HepG2 (cell line): ENCODE results near the gene ZNF264. TPM values are rescaled to one million over a fixed set of nuclear protein-coding genes. Genes with fewer than 3 reads are reported as not detected.

ENCODE experiments used
- ARNTL ChIP-seq: sonication (generic); formaldehyde crosslinking; IDR thresholded peaks from 2 replicates; pipeline ENCODE4 v1.4.0; 2020; ENCODE audit warnings: mild to moderate bottlenecking, missing genetic modification reagents
- CHD4 ChIP-seq: fragments of 200-600 bp; sonication (generic); IDR thresholded peaks from 2 replicates; pipeline ENCODE4 v1.7.0; 2017; ENCODE audit warnings: mild to moderate bottlenecking, low read length, borderline replicate concordance
- FOXO1 ChIP-seq: sonication (generic); formaldehyde crosslinking; IDR thresholded peaks from 2 replicates; pipeline ENCODE4 v1.4.0; 2020; ENCODE audit warnings: missing genetic modification reagents
- GATA4 ChIP-seq: sonication (generic); IDR thresholded peaks from 2 replicates; pipeline ENCODE4 v1.6.1; 2016; ENCODE audit warnings: antibody characterized with exemption, low read depth, borderline replicate concordance
- GTF2F1 ChIP-seq: fragments of 150-350 bp; IDR thresholded peaks from 2 replicates; pipeline ENCODE4 v1.6.1; 2014; ENCODE audit warnings: low read length
- HMGA1 ChIP-seq: sonication (generic); formaldehyde crosslinking; conservative IDR thresholded peaks from 2 replicates; pipeline ENCODE4 v1.4.0; 2020; ENCODE audit warnings: missing genetic modification reagents
- HMGXB3 ChIP-seq: sonication (generic); formaldehyde crosslinking; IDR thresholded peaks from 2 replicates; pipeline ENCODE4 v1.4.0; 2020; ENCODE audit warnings: missing genetic modification reagents, borderline replicate concordance
- HNRNPH1 ChIP-seq: fragments of 200-400 bp; formaldehyde crosslinking; optimal IDR thresholded peaks from 2 replicates; pipeline ENCODE3; 2017; ENCODE audit warnings: mild to moderate bottlenecking, low read depth, low read length
- HNRNPK ChIP-seq: fragments of 200-400 bp; formaldehyde crosslinking; IDR thresholded peaks from 2 replicates; pipeline ENCODE4 v1.6.1; 2018; ENCODE audit warnings: low read length, low read depth, moderate library complexity, mild to moderate bottlenecking; ENCODE audit not compliant: poor library complexity, severe bottlenecking
- HOXA5 ChIP-seq: sonication (generic); formaldehyde crosslinking; IDR thresholded peaks from 2 replicates; pipeline ENCODE4 v1.4.0; 2020; ENCODE audit warnings: missing genetic modification reagents
- MIER2 ChIP-seq: IDR thresholded peaks from 2 replicates; pipeline ENCODE4 v1.6.1; 2016; ENCODE audit warnings: missing biosample characterization, missing genetic modification reagents
- ONECUT2 ChIP-seq: sonication (generic); formaldehyde crosslinking; IDR thresholded peaks from 2 replicates; pipeline ENCODE4 v1.4.0; 2020; ENCODE audit warnings: missing genetic modification reagents
- POGZ ChIP-seq: sonication (generic); formaldehyde crosslinking; IDR thresholded peaks from 2 replicates; pipeline ENCODE4 v1.4.0; 2020; ENCODE audit warnings: mild to moderate bottlenecking, missing genetic modification reagents
- SIX4 ChIP-seq: sonication (generic); formaldehyde crosslinking; IDR thresholded peaks from 2 replicates; pipeline ENCODE4 v1.4.0; 2020; ENCODE audit warnings: missing genetic modification reagents
- SRSF4 ChIP-seq: fragments of 200-400 bp; formaldehyde crosslinking; IDR thresholded peaks from one replicate; pipeline ENCODE4 v1.6.1; 2018; ENCODE audit warnings: mild to moderate bottlenecking, low read depth, low read length, moderate library complexity; ENCODE audit not compliant: poor library complexity, severe bottlenecking
- SRY ChIP-seq: sonication (generic); formaldehyde crosslinking; IDR thresholded peaks from 2 replicates; pipeline ENCODE4 v1.8.0; 2022; ENCODE audit warnings: mild to moderate bottlenecking, missing genetic modification reagents
- YEATS2 ChIP-seq: sonication (generic); formaldehyde crosslinking; IDR thresholded peaks from 2 replicates; pipeline ENCODE4 v1.4.0; 2020; ENCODE audit warnings: missing genetic modification reagents, borderline replicate concordance
- ZNF354B ChIP-seq: sonication (generic); formaldehyde crosslinking; IDR thresholded peaks from 2 replicates; pipeline ENCODE4 v1.8.0; 2022; ENCODE audit warnings: mild to moderate bottlenecking, missing genetic modification reagents
- ZNF446 ChIP-seq: sonication (generic); formaldehyde crosslinking; IDR thresholded peaks from 2 replicates; pipeline ENCODE4 v1.5.0; 2020; ENCODE audit warnings: mild to moderate bottlenecking, missing genetic modification reagents
- ZNF503 ChIP-seq: sonication (generic); formaldehyde crosslinking; IDR thresholded peaks from 2 replicates; pipeline ENCODE4 v1.4.0; 2020; ENCODE audit warnings: missing genetic modification reagents
- ZNF616 ChIP-seq: sonication (generic); formaldehyde crosslinking; IDR thresholded peaks from 2 replicates; pipeline ENCODE4 v1.5.0; 2020; ENCODE audit warnings: low read depth, mild to moderate bottlenecking, missing genetic modification reagents
- polyA plus RNA-seq, 8 experiments: library from polyadenylated mRNA; depleted of rRNA in 3 of 8; stranded (reverse) in 7 of 8; unstranded in 1 of 8; fragments of >200 nt; fragmentation: Illumina TruSeq in 4 of 8; extraction: Trizol in 4 of 8; gene quantifications; 2 replicates each; pipeline versions ENCODE4 v1.2.1 to v1.2.3, GENCODE V29; 2011 to 2016; ENCODE audit warnings: low read depth in 4 of 8, missing spikeins in 1 of 8, mixed read lengths in 1 of 8; ENCODE audit not compliant: insufficient read depth in 1 of 8
- total RNA-seq, 5 experiments: library from RNA; depleted of rRNA; stranded (reverse); fragments of >200 nt; fragmentation: Illumina TruSeq; extraction: Trizol; gene quantifications; 2 replicates each; pipeline ENCODE4 v1.2.3, GENCODE V29; 2016; ENCODE audit warnings: low read depth in 1 of 5
- TF ChIP-seq, protein P1 (sequence below): sonication (generic); formaldehyde crosslinking; IDR thresholded peaks from 2 replicates; pipeline ENCODE4 v1.8.1; 2023; ENCODE audit warnings: mild to moderate bottlenecking, missing genetic modification reagents, borderline replicate concordance
- TF ChIP-seq, protein P2 (sequence below): IDR thresholded peaks from 2 replicates; pipeline ENCODE4 v1.6.1; 2016; ENCODE audit warnings: control low read depth

The ZNF264 gene
- total and polyA plus RNA-seq, 2 of the 13 experiments (the other 11 are each of a cell fraction or from before 2014, with no cell fraction given), result 3.5 to 17.6 TPM

DNA sequence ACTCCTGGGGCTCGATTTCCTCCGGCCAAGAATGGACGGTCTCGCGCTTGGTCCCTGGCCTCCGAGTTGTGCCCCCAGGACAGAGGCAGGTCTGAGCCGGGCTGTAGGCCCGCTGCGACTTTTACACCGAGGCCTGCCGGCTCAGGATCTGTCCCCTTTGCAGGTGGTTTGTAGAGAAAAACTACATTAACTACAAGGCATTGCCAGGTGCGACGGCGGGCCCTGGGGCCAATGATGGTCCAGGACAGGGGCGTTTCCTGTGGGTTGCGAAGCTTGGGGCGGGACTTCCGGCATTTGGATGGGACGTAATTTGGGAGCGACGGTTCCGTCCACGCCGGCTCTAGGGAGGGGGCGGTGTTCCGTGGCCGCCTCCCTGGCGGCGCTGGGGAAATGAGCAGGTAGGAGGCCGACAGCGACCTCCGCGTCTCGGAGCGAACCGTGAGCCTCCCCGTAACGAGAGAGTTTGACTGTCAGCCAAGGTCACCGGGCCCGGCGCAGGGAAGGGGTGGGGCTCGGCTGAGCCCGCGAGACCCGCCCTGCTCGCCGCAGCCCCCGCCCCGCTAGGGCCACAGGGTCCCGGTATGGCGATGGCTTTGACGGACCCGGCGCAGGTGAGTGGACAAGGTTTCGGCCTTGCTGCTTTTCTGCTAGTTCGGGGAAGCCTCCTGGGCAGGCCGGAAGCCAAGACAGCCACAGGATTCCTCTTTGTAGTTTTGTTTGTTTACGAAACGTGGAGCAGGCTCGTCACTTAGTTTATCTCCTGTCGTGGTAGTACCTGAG lies 49.2 kb downstream of the ZNF264 start, which contains the start of gene ZNF805 (continued):
- TF ChIP-seq HMGA1 (CRISPR knock-in tag), result no peak
- TF ChIP-seq ONECUT2, result no peak
- TF ChIP-seq ZNF616 (CRISPR knock-in tag), result no peak
- TF ChIP-seq HMGXB3 (CRISPR knock-in tag), result no peak; the same call in 1 of the 2 replicates
- TF ChIP-seq GATA4, result no peak
- no peak for TF ChIP-seq SIX4 (CRISPR knock-in tag)
- TF ChIP-seq ZNF446, result 0 out of 2 replicates have a peak, but pooled peaks have one; percentile 36
- TF ChIP-seq, protein P1, sequence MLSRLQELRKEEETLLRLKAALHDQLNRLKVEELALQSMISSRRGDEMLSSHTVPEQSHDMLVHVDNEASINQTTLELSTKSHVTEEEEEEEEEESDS, result 0 out of 2 replicates have a peak, but pooled peaks have one; percentile 59
- TF ChIP-seq CHD4, result no peak
- TF ChIP-seq SRSF4, result no peak
- no peak for TF ChIP-seq ZNF354B (CRISPR knock-in tag)
- TF ChIP-seq YEATS2, result peak; percentile 95
- peak; percentile 85; the same call in 1 of the 2 replicates for TF ChIP-seq HOXA5
- 0 out of 2 replicates have a peak, but pooled peaks have one; percentile 12 for TF ChIP-seq FOXO1
- TF ChIP-seq ARNTL (CRISPR knock-in tag), result 0 out of 2 replicates have a peak, but pooled peaks have one; percentile 45
- no peak for TF ChIP-seq GTF2F1
- TF ChIP-seq, protein P2, sequence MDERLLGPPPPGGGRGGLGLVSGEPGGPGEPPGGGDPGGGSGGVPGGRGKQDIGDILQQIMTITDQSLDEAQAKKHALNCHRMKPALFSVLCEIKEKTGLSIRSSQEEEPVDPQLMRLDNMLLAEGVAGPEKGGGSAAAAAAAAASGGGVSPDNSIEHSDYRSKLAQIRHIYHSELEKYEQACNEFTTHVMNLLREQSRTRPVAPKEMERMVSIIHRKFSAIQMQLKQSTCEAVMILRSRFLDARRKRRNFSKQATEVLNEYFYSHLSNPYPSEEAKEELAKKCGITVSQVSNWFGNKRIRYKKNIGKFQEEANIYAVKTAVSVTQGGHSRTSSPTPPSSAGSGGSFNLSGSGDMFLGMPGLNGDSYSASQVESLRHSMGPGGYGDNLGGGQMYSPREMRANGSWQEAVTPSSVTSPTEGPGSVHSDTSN, result peak; percentile 54; the same call in 1 of the 2 replicates
- TF ChIP-seq HNRNPK, result no peak
- TF ChIP-seq ZNF503, result peak; percentile 38; the same call in 1 of the 2 replicates
- peak; percentile 91 for TF ChIP-seq POGZ (CRISPR knock-in tag)
- TF ChIP-seq HNRNPH1, result no peak
- TF ChIP-seq SRY, result peak; percentile 83; the same call in 1 of the 2 replicates
- no peak for TF ChIP-seq MIER2 (CRISPR knock-in tag)
